Measurements from ENCODE around the gene DMGDH.
"Not testable (repeated sequence)": the region's sequence is repeated elsewhere in the genome, so short reads cannot be mapped to it uniquely, and the experiment has no call there.

DMGDH gene

GRCh38 chr5:79020861-79021561 lies 48.5 kb downstream of the DMGDH start:
- in situ Hi-C loops (cut with MboI; ENCODE audit: low sequenced_read_pairs): no loop called here

DNA sequence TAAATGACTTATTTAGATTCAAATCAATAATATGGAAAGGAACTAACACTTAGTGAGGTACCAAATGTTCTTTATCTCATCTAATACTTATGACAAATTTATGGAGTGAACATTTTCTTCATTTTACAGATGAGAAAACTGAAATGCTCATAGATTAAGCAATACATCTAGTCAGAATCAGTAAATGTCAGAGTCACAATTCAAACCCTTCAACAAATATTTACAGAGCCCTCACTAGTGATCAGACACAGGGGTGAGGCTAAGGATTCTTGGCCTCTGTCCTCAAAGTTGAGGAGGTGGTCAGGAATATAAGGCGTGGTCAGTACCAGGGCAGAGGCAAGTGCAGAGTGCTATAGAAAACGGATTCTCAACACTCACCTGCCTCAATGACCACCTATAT lies 54.8 kb downstream of the DMGDH start:
- in situ Hi-C loops (cut with MboI; ENCODE audit: low sequenced_read_pairs): no loop called here

- in situ Hi-C loops (cut with MboI; ENCODE audit: low sequenced_read_pairs): no loop called here
Measured at GRCh38 chr5:79011869-79012268, 57.6 kb downstream of the DMGDH start.

DNA sequence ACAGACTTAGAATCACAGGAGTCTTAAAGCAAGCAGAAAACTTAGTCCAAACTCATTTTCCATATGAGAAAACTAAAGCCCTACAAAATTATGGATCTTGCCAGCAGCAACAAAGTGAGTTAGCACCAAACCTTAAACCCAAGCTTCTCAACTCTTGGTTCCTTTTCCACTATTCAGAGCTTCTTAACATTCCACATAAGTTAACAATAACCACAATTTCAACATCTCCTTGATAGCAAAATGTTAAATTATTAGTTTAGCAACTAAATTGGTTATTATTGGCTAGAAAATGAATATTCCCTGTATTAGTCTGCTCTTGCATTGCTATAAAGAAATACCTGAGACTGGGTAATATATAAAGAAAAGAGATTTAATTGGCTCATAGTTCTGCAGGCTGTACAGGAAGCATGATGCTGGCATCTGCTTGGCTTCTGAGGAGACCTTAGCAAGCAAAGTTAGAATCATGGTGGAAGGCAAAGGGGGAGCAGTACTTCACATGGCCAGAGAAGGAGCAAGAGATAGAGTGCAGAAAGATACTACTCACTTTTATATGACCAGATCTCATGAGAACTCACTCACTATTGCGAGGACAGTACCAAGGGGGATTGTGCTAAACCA lies 58.1 kb downstream of the DMGDH start:
- in situ Hi-C loops (cut with MboI; ENCODE audit: low sequenced_read_pairs): no loop called here

GRCh38 chr5:79008362-79008761 lies 61.1 kb downstream of the DMGDH start:
- in situ Hi-C loops (cut with MboI; ENCODE audit: low sequenced_read_pairs): no loop called here

GRCh38 chr5:79007872-79008271 lies 61.6 kb downstream of the DMGDH start:
- in situ Hi-C loops (cut with MboI; ENCODE audit: low sequenced_read_pairs): no loop called here

DNA sequence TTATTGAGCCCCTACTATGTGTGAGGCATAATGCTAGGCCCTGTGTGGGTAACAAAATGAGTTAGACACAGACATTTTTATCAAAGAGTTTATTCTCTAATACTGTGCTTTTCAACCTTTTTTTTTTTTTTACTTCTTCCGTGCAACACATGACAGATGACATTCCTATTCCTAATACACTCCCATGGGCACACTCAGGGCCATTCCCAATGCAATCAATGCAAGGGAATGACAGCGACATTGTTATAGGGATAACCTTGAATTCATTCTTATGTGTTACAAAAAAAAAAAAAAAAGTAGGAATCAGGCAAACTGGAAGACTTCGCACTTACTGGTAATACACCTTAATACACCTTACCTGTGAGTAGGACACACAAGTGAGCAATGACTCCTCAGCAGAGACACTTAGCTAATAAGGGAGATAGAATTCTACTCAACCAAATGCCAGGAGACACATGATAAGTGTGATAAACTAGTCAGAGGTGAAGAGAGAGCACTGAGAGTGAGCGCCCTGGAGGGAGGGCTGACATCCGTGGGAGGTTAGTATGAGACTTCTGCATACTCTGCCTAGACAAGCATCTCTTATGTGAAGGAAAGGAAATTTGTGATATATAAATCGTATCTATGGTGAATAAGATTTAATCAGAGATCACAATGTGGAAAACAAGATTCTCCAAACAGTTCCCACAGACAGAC lies 63.4 kb downstream of the DMGDH start:
- in situ Hi-C loops (cut with MboI; ENCODE audit: low sequenced_read_pairs): no loop called here

GRCh38 chr5:79005151-79005550 lies 64.3 kb downstream of the DMGDH start:
- in situ Hi-C loops (cut with MboI; ENCODE audit: low sequenced_read_pairs): no loop called here

GRCh38 chr5:79002374-79002773 lies 67.1 kb downstream of the DMGDH start:
- in situ Hi-C loops (cut with MboI; ENCODE audit: low sequenced_read_pairs): no loop called here

- in situ Hi-C loops (cut with MboI; ENCODE audit: low sequenced_read_pairs): no loop called here
Measured at GRCh38 chr5:79001471-79001870, 68.0 kb downstream of the DMGDH start.

DNA sequence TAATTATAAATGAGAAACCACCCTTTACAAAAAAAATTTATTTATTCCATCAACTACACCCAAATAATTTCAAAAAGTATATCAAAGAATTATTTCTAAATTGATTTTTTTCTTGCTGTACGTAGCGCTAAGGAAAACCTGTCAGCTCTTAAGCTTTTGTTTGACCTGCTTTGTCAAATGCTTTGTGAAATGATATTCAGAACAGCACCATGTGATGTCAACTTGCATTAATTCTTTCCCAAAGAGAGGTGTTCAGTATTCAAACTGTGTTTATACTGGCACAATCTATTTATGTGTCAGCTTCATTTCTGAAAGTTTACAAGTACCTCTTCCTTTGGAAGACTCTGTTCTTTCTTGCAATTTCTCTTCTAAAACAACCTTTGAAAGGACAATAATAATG lies 72.4 kb downstream of the DMGDH start:
- in situ Hi-C loops (cut with MboI; ENCODE audit: low sequenced_read_pairs): no loop called here

DNA sequence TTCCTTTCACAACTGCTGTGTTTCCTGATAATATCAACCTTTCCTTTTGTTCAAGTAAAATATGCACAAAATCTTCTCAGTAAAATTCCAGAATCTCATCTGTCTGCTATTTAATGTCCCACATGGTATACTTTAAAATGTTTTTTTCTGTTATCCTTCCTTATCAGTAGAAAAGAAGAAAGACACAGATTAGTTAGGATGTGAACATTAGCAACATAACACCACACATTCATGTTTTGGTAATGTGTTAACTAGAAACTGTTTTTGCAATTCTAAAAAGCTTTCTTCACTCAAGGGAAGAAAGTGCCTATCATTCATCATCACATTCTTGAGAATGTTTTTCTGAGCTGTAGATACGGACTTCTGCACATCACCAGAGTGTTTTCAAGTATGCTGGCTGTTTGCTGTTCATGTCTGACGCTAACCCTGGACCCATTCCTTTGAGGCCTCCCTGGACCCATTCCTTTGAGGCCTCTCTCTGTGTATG lies 73.9 kb downstream of the DMGDH start:
- in situ Hi-C loops (cut with MboI; ENCODE audit: low sequenced_read_pairs): no loop called here

- in situ Hi-C loops (cut with MboI; ENCODE audit: low sequenced_read_pairs): no loop called here
Measured at GRCh38 chr5:78993165-78993564, 76.3 kb downstream of the DMGDH start.

- in situ Hi-C loops (cut with MboI; ENCODE audit: low sequenced_read_pairs): no loop called here
Measured at GRCh38 chr5:78992146-78992545, 77.3 kb downstream of the DMGDH start.

- in situ Hi-C loops (cut with MboI; ENCODE audit: low sequenced_read_pairs): no loop called here
Measured at GRCh38 chr5:78989080-78989479, 80.4 kb downstream of the DMGDH start.

GRCh38 chr5:78985725-78986223 lies 83.7 kb downstream of the DMGDH start:
- in situ Hi-C loops (cut with MboI; ENCODE audit: low sequenced_read_pairs): no loop called here

DNA sequence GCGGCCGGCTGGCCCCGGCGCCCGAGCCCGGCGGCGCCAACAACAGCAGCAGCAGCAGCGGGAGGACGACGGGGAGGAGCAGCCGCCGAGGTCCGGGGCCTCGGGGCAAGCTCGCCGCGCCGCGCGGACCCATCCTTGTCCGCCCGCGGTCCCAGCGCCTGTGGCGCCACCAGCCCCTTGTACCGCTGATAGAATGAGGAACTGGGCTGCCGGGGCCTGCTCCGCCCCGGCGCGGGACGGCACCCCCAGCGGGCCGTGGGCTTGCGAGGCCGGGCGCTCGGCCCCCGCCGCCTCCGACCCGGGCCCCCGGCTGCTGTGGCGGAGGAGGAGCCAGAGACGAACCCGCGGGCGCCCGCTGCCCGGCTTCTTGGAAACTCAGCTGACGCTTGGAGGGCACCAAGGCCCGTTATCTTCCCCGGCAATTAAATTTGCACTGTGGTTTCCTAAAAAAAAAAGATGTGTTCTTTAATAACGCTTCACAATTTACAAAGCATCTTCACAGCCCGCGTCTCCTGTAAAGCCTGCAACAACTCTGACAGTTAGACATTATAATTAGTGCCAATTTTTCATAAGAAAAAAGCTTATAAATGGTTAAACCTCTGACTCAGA lies 84.3 kb downstream of the DMGDH start, which contains the start of gene ARSB:
ARSB (minus strand) TSS at position 195 of the 609 bp plus-strand sequence; CDS start at position 133, 62 bp downstream.
- in situ Hi-C loops (cut with MboI; ENCODE audit: low sequenced_read_pairs): no loop called here

DNA sequence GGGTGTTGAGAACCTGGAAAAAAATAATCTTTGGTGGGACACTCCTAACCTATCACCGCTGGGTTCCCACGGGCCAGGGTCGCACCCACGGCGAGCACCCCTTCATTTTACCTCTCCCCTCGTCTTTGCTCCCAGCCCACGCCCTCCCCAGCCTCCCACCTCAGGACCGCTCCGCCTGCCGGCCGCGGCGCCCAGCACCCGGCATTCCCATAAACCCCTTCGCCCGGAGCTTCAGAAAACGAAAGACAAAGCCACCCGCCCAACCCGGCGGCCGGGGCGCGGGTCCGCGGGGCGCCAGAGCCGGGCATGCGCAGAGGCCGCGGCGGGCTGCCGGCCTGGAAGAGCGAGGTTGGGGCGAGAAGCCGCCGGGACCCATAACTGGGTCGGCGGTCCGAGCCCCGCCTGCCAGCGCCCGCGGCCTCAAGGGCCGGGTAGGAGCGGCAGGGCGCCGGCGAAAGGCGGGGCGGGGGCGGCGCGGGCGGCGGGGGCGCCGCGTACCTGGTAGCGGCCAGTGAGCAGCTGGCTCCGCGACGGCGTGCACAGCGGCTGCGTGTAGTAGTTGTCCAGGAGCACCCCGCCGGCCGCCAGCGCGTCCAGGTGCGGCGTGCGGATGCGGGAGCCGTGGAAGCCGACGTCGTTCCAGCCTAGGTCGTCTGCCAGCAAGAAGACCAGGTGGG lies 84.9 kb downstream of the DMGDH start:
- in situ Hi-C loops (cut with MboI; ENCODE audit: low sequenced_read_pairs): no loop called here

- in situ Hi-C loops (cut with MboI; ENCODE audit: low sequenced_read_pairs): no loop called here
Measured at GRCh38 chr5:78983601-78984438, 85.7 kb downstream of the DMGDH start.

- in situ Hi-C loops (cut with MboI; ENCODE audit: low sequenced_read_pairs): not testable (repeated sequence)
Measured at GRCh38 chr5:78983194-78983593, 86.3 kb downstream of the DMGDH start.
